H9 (cell line): ENCODE measurements around the gene SH3RF2. TPM values are rescaled to one million over a fixed set of nuclear protein-coding genes. Genes with fewer than 3 reads are reported as not detected.

Source experiments
- DNase-seq: peaks from one replicate; pipeline ENCODE4 v3.0.0-alpha.2; 2017
- H2AFZ ChIP-seq: one replicate; pipeline ENCODE4 v1.6.1; 2013; ENCODE audit warnings: mild to moderate bottlenecking, low read length, control low read depth, moderate library complexity
- H2AK5ac ChIP-seq: 2 replicates; pipeline ENCODE4 v1.6.1; 2013; ENCODE audit warnings: low read length, control low read depth, mixed read lengths; ENCODE audit not compliant: insufficient read length
- H2BK120ac ChIP-seq: one replicate; pipeline ENCODE4 v1.6.1; 2013; ENCODE audit warnings: low read depth, mild to moderate bottlenecking, low read length, control low read depth, inconsistent platforms; ENCODE audit not compliant: poor library complexity, severe bottlenecking
- H2BK12ac ChIP-seq: 2 replicates; pipeline ENCODE4 v1.6.1; 2013; ENCODE audit warnings: low read length, control low read depth, mixed read lengths, low read depth; ENCODE audit not compliant: insufficient read length
- H2BK15ac ChIP-seq: 2 replicates; pipeline ENCODE4 v1.6.1; 2013; ENCODE audit warnings: low read depth, low read length, control low read depth
- H2BK20ac ChIP-seq: one replicate; pipeline ENCODE4 v1.6.1; 2013; ENCODE audit warnings: low read depth, mild to moderate bottlenecking, low read length, control low read depth, inconsistent platforms; ENCODE audit not compliant: poor library complexity, severe bottlenecking
- H2BK5ac ChIP-seq: 2 replicates; pipeline ENCODE4 v1.6.1; 2013; ENCODE audit warnings: low read length, control low read depth, mixed read lengths; ENCODE audit not compliant: insufficient read length
- H3K14ac ChIP-seq: 2 replicates; pipeline ENCODE4 v1.6.1; 2013; ENCODE audit warnings: low read length, control low read depth; ENCODE audit not compliant: insufficient read depth
- H3K18ac ChIP-seq: 2 replicates; pipeline ENCODE4 v1.6.1; 2013; ENCODE audit warnings: low read depth, mild to moderate bottlenecking, mixed read lengths, low read length, control low read depth; ENCODE audit not compliant: insufficient read length
- H3K23ac ChIP-seq: 2 replicates; pipeline ENCODE4 v1.6.1; 2013; ENCODE audit warnings: low read length, control low read depth, mixed read lengths, low read depth; ENCODE audit not compliant: insufficient read length
- H3K23me2 ChIP-seq: 2 replicates; pipeline ENCODE4 v1.6.1; 2013; ENCODE audit warnings: low read depth, mild to moderate bottlenecking, mixed read lengths, low read length, control low read depth; ENCODE audit not compliant: insufficient read length, poor library complexity, severe bottlenecking
- H3K27ac ChIP-seq: 2 replicates; pipeline ENCODE4 v1.5.1; 2013; ENCODE audit warnings: low read length, control low read depth, mixed read lengths, low read depth; ENCODE audit not compliant: insufficient read length
- H3K27me3 ChIP-seq: 2 replicates; pipeline ENCODE4 v1.6.1; 2013; ENCODE audit warnings: low read length, control low read depth, inconsistent platforms; ENCODE audit not compliant: insufficient read depth
- H3K4ac ChIP-seq: 2 replicates; pipeline ENCODE4 v1.6.1; 2013; ENCODE audit warnings: low read depth, mild to moderate bottlenecking, control low read depth, inconsistent platforms, low read length, moderate library complexity
- H3K4me1 ChIP-seq: 2 replicates; pipeline ENCODE4 v1.6.1; 2013; ENCODE audit warnings: low read length, control low read depth, inconsistent platforms; ENCODE audit not compliant: insufficient read depth
- H3K4me2 ChIP-seq: 2 replicates; pipeline ENCODE4 v1.6.1; 2013; ENCODE audit warnings: low read length, control low read depth, mixed read lengths; ENCODE audit not compliant: insufficient read length, insufficient read depth
- H3K56ac ChIP-seq: 2 replicates; pipeline ENCODE4 v1.6.1; 2013; ENCODE audit warnings: low read depth, mild to moderate bottlenecking, mixed read lengths, low read length, control low read depth; ENCODE audit not compliant: insufficient read length
- H3K79me1 ChIP-seq: 2 replicates; pipeline ENCODE4 v1.6.1; 2013; ENCODE audit warnings: low read depth, mild to moderate bottlenecking, moderate library complexity, low read length, control low read depth, inconsistent platforms; ENCODE audit not compliant: insufficient read depth, poor library complexity, severe bottlenecking
- H3K79me2 ChIP-seq: 2 replicates; pipeline ENCODE4 v1.6.1; 2013; ENCODE audit warnings: low read length, control low read depth, inconsistent platforms; ENCODE audit not compliant: insufficient read depth
- H3K9ac ChIP-seq: 2 replicates; pipeline ENCODE4 v1.6.1; 2013; ENCODE audit warnings: low read length, control low read depth, mixed read lengths; ENCODE audit not compliant: insufficient read length; ENCODE audit errors: extremely low read depth
- H3K9me3 ChIP-seq: one replicate; pipeline ENCODE4 v1.6.1; 2013; ENCODE audit warnings: low read depth, low read length, inconsistent platforms; ENCODE audit not compliant: control insufficient read depth
- H3T11ph ChIP-seq: one replicate; pipeline ENCODE4 v1.6.1; 2013; ENCODE audit warnings: mild to moderate bottlenecking, low read length, control low read depth, inconsistent platforms
- H4K20me1 ChIP-seq: one replicate; pipeline ENCODE4 v1.6.1; 2013; ENCODE audit not compliant: control insufficient read depth, insufficient read length, insufficient read depth
- H4K5ac ChIP-seq: 2 replicates; pipeline ENCODE4 v1.6.1; 2013; ENCODE audit warnings: low read depth, mild to moderate bottlenecking, mixed read lengths, low read length, control low read depth; ENCODE audit not compliant: insufficient read length
- H4K8ac ChIP-seq: replicated peaks from 2 replicates; pipeline ENCODE4 v1.6.1; 2013; ENCODE audit warnings: low read length, control low read depth, mixed read lengths, low read depth; ENCODE audit not compliant: insufficient read length
- H4K91ac ChIP-seq: 2 replicates; pipeline ENCODE4 v1.6.1; 2013; ENCODE audit warnings: low read depth, mild to moderate bottlenecking, moderate library complexity, mixed read lengths, low read length, control low read depth; ENCODE audit not compliant: insufficient read length
- H3K27ac Mint-ChIP-seq, 3 experiments: 2 replicates in 2 of 3; 3 replicates in 1 of 3; pipeline ENCODE4 v1.8.0; 2020 to 2021; ENCODE audit warnings: mixed read lengths in 3 of 3, mild to moderate bottlenecking in 1 of 3, moderate library complexity in 1 of 3
- H3K27me3 Mint-ChIP-seq: 2 replicates; pipeline ENCODE4 v1.8.0; 2021; ENCODE audit warnings: low read depth, mild to moderate bottlenecking, moderate library complexity, mixed read lengths
- H3K36me3 Mint-ChIP-seq, 3 experiments: 2 replicates in 2 of 3; 3 replicates in 1 of 3; pipeline ENCODE4 v1.8.0; 2020 to 2021; ENCODE audit warnings: low read depth in 3 of 3, mixed read lengths in 3 of 3; ENCODE audit not compliant: insufficient read depth in 1 of 3
- H3K4me1 Mint-ChIP-seq, 2 experiments: 2 replicates each; pipeline ENCODE4 v1.8.0; 2020; ENCODE audit warnings: mixed read lengths in 2 of 2
- H3K4me3 Mint-ChIP-seq, 2 experiments: 2 replicates in 1 of 2; 3 replicates in 1 of 2; pipeline ENCODE4 v1.8.0; 2020 to 2021; ENCODE audit warnings: mild to moderate bottlenecking in 2 of 2, mixed read lengths in 2 of 2, moderate library complexity in 1 of 2
- H3K9me3 Mint-ChIP-seq, 2 experiments: 2 replicates in 1 of 2; 3 replicates in 1 of 2; pipeline ENCODE4 v1.8.0; 2020; ENCODE audit warnings: mild to moderate bottlenecking in 2 of 2, mixed read lengths in 2 of 2, moderate library complexity in 1 of 2
- WGBS: extraction: QIAGEN DNeasy Blood & Tissue Kit; methylation state at CpG from one replicate; pipeline ENCODE4 v1.1.7; 2013; ENCODE audit warnings: missing lambda C conversion rate, low lambda C conversion rate, mixed read lengths; ENCODE audit not compliant: insufficient read length; ENCODE audit errors: extremely low coverage; 5-methylcytosine and 5-hydroxymethylcytosine counted together
- total RNA-seq: library from RNA; stranded (reverse); gene quantifications from 2 replicates; pipeline ENCODE4 v1.2.1, GENCODE V29; 2021
- TF ChIP-seq, protein P1 (sequence below): fragments of 200-600 bp; sonication (generic); conservative IDR thresholded peaks from 3 replicates; pipeline ENCODE4 v1.8.0; 2021; ENCODE audit warnings: antibody characterized with exemption, mild to moderate bottlenecking

The SH3RF2 gene
- total RNA-seq, 1 experiment from 2014 or later: 0.66 TPM

DNA sequence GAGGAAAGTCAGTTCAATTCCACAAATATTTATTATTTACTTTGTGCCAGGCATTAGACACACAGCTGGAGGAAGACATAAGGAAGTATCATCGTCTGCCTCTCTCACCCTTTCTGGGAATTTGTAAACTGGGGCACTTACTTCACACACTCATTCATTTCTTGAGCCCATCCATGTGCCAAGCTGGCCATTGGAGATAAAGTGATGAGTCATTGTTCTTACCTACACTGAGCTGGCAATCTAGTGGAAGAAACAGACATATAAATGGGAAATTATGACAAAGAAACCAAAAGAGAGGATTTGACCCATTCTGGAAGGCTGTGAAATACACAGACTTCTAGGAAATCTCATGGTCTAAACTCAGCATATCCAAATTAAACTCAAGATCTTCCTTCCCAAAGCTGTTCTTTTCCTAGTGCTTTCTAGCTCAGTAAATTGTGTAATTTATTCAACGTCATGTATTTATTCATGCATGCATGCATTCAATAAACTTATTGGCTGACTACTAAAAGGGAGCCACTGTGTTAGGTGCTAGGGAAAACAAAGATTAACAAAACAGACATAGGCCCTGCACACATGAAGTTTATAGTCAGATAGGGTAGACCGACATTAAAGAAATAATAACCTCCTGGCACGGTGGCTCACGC, 65.3 kb downstream of the SH3RF2 start:
- Mint-ChIP-seq H3K27ac (no peak overlapping the region), H3K4me3 (no peak overlapping the region), H3K9me3 (no peaks in the 10 kb centered on the region), H3K4me1 (no peaks in the 10 kb centered on the region), H3K27me3 (no peaks in the 10 kb centered on the region), H3K36me3 (no peaks in the 10 kb centered on the region)
- no peak overlapping the region for H2BK5ac ChIP-seq
- no peak overlapping the region for H3K56ac ChIP-seq
- no peak overlapping the region for H4K5ac ChIP-seq
- H3K14ac ChIP-seq: no peak overlapping the region
- no peak overlapping the region for H3K9ac ChIP-seq
- H2AFZ ChIP-seq: no peak overlapping the region
- H3T11ph ChIP-seq: no peak overlapping the region
- no peak overlapping the region for H2AK5ac ChIP-seq
- no peak overlapping the region for H2BK20ac ChIP-seq
- no peak overlapping the region for H3K4ac ChIP-seq
- H3K18ac ChIP-seq: no peak overlapping the region
- no peak overlapping the region for H3K27ac ChIP-seq
- no peaks in the 10 kb centered on the region for H3K27me3 ChIP-seq
- H2BK15ac ChIP-seq: no peak overlapping the region
- TF ChIP-seq, protein P1, sequence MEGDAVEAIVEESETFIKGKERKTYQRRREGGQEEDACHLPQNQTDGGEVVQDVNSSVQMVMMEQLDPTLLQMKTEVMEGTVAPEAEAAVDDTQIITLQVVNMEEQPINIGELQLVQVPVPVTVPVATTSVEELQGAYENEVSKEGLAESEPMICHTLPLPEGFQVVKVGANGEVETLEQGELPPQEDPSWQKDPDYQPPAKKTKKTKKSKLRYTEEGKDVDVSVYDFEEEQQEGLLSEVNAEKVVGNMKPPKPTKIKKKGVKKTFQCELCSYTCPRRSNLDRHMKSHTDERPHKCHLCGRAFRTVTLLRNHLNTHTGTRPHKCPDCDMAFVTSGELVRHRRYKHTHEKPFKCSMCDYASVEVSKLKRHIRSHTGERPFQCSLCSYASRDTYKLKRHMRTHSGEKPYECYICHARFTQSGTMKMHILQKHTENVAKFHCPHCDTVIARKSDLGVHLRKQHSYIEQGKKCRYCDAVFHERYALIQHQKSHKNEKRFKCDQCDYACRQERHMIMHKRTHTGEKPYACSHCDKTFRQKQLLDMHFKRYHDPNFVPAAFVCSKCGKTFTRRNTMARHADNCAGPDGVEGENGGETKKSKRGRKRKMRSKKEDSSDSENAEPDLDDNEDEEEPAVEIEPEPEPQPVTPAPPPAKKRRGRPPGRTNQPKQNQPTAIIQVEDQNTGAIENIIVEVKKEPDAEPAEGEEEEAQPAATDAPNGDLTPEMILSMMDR: no peak
- H4K8ac ChIP-seq: no peak overlapping the region
- no peak overlapping the region for H2BK12ac ChIP-seq
- no peaks in the 10 kb centered on the region for H3K79me1 ChIP-seq
- DNase-seq: no peak
- whole genome bisulfite sequencing: no CpG with 5 or more reads among the region's 5 CpGs
- H4K20me1 ChIP-seq: no peaks in the 10 kb centered on the region
- H2BK120ac ChIP-seq: no peak overlapping the region
- no peak overlapping the region for H3K4me2 ChIP-seq
- no peaks in the 10 kb centered on the region for H3K23me2 ChIP-seq
- no peaks in the 10 kb centered on the region for H3K79me2 ChIP-seq
- H3K23ac ChIP-seq: no peak overlapping the region
- no peak overlapping the region for H4K91ac ChIP-seq
- H3K9me3 ChIP-seq: no peaks in the 10 kb centered on the region
- H3K4me1 ChIP-seq: no peaks in the 10 kb centered on the region
